ENCODE data around the gene UBXN2A.

UBXN2A gene

DNA sequence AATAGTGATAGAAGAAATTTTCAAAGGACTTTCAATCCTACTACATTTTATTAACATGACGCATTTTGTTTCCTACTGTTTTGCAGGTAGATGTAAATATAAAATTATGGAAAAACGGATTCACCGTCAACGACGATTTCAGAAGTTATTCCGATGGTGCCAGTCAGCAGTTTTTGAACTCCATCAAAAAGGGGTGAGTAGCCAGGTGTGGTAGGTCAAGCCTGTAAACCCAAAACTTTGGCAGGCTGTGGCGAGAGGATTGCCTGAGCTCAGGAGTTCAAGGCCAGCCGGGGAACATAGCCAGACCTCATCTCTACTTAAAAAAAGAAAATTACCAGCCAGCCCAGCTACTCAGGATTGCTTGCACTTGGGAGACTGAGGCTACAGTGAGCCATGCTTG lies 36.6 kb downstream of the UBXN2A start:
- TF ChIP-seq, protein P1, sequence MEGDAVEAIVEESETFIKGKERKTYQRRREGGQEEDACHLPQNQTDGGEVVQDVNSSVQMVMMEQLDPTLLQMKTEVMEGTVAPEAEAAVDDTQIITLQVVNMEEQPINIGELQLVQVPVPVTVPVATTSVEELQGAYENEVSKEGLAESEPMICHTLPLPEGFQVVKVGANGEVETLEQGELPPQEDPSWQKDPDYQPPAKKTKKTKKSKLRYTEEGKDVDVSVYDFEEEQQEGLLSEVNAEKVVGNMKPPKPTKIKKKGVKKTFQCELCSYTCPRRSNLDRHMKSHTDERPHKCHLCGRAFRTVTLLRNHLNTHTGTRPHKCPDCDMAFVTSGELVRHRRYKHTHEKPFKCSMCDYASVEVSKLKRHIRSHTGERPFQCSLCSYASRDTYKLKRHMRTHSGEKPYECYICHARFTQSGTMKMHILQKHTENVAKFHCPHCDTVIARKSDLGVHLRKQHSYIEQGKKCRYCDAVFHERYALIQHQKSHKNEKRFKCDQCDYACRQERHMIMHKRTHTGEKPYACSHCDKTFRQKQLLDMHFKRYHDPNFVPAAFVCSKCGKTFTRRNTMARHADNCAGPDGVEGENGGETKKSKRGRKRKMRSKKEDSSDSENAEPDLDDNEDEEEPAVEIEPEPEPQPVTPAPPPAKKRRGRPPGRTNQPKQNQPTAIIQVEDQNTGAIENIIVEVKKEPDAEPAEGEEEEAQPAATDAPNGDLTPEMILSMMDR (IDR thresholded peaks at IDR 0.05; ENCODE audit: low read depth, low read length), result no peak
- no peak overlapping the region for H3K4me3 ChIP-seq (ENCODE audit: low read depth, low read length)

DNA sequence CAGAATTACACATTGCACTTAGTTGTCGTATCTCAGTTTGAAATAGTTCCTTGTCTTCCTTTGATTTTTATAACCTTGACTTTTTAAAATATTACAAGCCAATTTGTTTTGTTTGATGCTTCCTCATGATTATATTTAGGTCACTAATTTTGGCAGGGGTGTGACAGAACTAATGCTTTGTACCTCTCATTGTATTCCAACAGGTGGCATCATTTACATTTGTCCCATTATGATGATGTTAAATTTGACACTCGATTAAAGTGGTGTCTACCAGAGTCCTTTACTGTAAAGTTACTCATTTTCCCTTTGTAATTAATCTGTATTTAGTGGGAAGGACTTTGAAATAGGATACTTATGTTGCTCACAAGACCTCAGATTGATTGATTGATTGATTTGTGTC lies 48.1 kb downstream of the UBXN2A start:
- H3K4me3 ChIP-seq (ENCODE audit: low read depth, low read length), result no peak overlapping the region
- TF ChIP-seq, protein P1 (IDR thresholded peaks at IDR 0.05; ENCODE audit: low read depth, low read length), result no peak

GRCh38 chr2:23992931-23993330 lies 52.7 kb downstream of the UBXN2A start:
- TF ChIP-seq, protein P1 (IDR thresholded peaks at IDR 0.05; ENCODE audit: low read depth, low read length), result no peak
- H3K4me3 ChIP-seq (ENCODE audit: low read depth, low read length), result no peak overlapping the region

DNA sequence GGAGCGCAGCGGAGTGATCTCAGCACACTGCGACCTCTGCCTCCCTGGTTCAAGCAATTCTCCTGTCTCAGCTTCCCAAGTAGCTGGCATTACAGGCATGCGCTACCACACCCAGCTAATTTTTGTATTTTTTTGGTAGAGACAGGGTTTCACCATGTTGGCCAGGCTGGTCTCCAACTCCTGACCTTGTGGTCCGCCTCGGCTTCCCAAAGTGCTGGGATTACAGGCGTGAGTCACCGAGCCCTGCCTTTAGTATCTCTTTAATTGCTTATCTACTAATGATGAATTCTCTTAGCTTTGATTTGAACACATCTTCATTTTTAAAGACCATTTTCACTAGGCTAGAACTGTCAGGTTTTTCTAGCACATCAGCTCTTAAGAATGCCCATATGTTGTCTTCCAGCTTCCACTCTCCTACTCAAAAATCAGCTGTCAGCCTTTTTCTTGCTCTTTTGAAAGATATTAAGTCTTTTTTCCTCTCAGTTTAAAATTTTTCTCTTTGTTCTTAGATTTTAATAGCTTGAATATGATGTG lies 53.5 kb downstream of the UBXN2A start:
- no peak overlapping the region for H3K4me3 ChIP-seq (ENCODE audit: low read depth, low read length)
- TF ChIP-seq, protein P1 (IDR thresholded peaks at IDR 0.05; ENCODE audit: low read depth, low read length), result no peak

DNA sequence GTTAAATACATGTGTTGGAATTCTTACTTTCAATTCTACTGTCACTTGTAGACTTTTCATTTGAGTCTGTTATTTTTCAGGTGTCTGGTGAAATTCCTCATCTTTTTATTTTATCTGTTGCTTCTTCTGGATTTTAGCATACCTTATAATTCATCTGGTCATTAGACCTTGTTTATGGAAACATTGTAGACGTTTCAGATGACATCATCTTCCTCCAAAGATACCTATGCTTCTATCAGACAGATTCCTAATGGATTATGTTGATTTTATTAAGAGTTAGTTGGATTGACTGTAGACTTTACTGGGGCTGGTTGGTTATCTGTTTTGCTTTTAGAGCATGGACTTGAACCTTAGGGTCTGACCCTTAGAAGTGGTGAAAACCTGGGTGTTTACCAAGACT lies 54.3 kb downstream of the UBXN2A start:
- H3K4me3 ChIP-seq (ENCODE audit: low read depth, low read length), result no peak overlapping the region

DNA sequence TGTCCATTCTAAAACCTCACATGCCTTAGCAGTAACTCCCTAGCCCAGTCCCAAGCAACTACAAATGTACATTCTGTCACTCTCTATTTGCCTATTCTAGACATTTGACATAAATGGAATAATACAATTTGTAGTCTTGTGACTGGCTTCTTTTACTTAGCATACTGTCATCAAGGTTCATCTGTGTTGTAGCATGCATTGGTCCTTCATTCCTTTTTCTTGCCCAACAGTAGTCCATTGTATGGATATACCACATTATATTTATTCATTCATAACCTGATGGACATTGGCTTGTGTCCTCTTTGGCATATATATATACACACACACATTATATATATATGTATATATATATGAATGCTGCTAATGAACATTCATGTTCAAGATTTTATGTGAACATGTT lies 67.4 kb downstream of the UBXN2A start:
- TF ChIP-seq, protein P1 (IDR thresholded peaks at IDR 0.05; ENCODE audit: low read depth, low read length), result no peak
- no peak overlapping the region for H3K4me3 ChIP-seq (ENCODE audit: low read depth, low read length)

More for the DNA sequence above, 54.3 kb downstream of the UBXN2A start:
- TF ChIP-seq, protein P1 (IDR thresholded peaks at IDR 0.05; ENCODE audit: low read depth, low read length), result no peak

DNA sequence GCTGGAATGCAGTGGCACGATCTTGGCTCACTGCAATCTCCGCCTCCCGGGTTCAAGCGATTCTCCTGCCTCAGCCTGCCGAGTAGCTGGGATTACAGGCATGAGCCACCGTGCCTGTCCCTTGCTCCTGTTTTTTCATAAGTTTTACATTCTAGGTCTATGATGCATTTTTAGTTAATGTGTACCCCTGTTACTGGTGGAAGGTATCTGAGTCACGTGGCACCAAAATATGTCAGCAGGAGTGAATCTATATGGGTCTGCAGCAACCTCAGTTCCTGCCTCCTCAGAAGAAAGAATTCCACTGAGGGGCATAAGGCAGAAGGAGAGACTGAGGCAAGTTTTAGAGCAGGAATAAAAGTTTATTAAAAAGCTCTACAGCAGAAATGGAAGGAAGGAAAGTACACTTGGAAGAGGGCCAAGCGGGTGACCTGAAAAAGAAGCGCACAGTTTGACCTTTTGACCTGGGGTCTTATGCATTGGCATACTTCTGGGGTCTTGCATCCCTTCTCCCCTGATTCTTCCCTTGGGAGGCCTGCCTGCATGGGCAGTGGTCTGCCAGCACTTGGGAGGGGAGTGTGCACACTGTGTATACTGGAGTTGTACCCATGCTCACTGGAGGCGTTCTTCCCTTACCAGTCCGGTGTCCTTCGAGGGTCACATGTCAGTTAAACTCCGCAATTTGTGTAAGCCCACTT lies 68.6 kb downstream of the UBXN2A start:
- TF ChIP-seq, protein P1 (IDR thresholded peaks at IDR 0.05; ENCODE audit: low read depth, low read length), result no peak

More for the DNA sequence above, 68.6 kb downstream of the UBXN2A start:
- no peak overlapping the region for H3K4me3 ChIP-seq (ENCODE audit: low read depth, low read length)

Measured in WI38 (cell line).